Renal cortical epithelial cell (primary cell): ENCODE data around the gene MBLAC2. TPM values are rescaled to one million over a fixed set of nuclear protein-coding genes. Genes with fewer than 3 reads are reported as not detected.
A peak's percentile ranks its signal among the peaks of the same experiment; 100 is the strongest.

Experiments
- DNase-seq: peaks from one replicate; pipeline ENCODE4 v3.0.0-alpha.2; 2011; ENCODE audit warnings: low read depth
- total RNA-seq: library from RNA; depleted of rRNA; stranded (reverse); fragments of >200 nt; gene quantifications from 2 replicates; pipeline ENCODE4 v1.2.3, GENCODE V29; 2014

MBLAC2 gene
- total RNA-seq, 1 donor from 2014 or later, result 5.6 TPM

- no peak for DNase-seq
Measured at GRCh38 chr5:90461288-90461687, 13.3 kb downstream of the MBLAC2 start.

DNA sequence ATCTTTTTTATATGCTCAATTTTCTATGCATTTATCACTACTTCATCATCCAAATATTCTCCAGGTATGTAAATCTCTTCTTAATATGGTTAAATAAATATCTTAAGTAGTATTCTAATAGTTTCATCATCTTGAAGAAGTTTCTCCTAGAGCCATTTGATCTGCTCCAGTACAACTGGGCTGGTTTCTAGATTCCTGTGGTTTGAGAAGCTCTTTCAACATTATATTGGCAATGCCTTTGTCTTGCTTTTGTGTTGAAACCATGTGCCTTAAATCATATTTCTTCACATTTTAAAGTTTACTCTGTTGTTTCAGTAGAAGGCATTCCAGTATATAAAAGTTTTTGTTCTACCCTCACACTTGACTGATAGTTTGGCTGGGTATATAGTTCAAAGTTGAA lies 27.6 kb downstream of the MBLAC2 start:
- DNase-seq, result peak; percentile 33

GRCh38 chr5:90440644-90441043 lies 33.9 kb downstream of the MBLAC2 start:
- no peak for DNase-seq

DNA sequence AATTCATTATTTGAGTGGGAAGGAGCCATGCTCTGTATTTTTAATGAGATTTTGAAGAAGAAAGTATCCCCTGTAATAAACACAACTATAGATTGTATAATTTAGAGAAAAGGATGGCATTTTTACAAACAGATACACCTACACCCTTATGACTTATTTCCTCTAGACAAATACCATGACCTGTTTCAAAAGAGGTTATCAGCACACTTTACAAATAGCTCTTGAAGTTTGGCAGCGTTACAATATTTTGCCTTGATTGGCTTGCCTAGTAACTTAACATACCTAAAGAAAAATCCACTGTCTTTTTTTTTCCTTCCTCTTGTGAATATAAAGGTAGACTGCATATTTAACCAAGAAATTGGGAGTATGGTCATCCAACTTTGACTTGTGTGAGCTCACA lies 36.5 kb downstream of the MBLAC2 start:
- peak; percentile 7 for DNase-seq

- no peak for DNase-seq
Measured at GRCh38 chr5:90437663-90438062, 36.9 kb downstream of the MBLAC2 start.

- DNase-seq, result peak; percentile 34
Measured at GRCh38 chr5:90434116-90434714, 40.4 kb downstream of the MBLAC2 start.

DNA sequence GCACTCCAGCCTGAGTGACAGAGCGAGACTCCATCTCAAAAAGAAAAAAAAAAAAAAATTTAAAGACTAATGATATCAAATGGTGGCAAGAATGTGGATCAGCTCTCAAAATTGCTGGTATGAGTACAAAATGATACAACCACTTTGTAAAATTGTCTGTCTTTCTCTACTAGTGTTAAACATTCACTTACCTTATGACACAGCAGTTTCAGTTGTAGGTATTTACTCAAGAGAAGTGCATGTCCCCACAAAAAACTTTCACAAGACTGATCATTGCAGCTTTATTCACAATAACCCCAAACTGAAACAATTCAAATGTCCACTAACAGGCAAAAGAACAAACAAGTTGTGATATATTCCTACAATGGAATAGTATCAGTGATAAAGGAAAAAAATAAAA lies 50.3 kb downstream of the MBLAC2 start:
- DNase-seq, result peak; percentile 15

DNA sequence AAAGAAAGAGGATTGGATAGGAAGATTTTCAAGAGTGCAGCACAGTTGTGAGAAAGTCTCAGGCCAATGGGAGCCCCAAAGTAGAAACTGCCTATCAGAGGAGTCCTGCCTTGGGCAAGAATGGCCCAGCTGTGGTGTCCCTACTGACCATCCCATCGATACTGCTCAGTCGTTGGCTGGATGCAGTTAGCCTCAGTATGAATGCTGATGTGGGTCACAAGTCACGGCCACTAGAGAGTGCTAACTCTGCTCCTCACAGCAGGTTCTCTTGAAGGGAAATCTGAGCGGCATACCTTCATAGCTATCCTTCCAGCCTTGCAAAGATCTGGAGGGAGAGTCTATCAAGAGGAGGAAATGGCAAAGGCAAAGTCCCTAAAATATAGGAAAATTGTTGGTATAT lies 53.4 kb downstream of the MBLAC2 start:
- DNase-seq, result peak; percentile 21

GRCh38 chr5:90418214-90418613 lies 56.4 kb downstream of the MBLAC2 start:
- DNase-seq, result no peak

GRCh38 chr5:90410178-90410762 lies 64.3 kb downstream of the MBLAC2 start:
- peak; percentile 21 for DNase-seq

GRCh38 chr5:90409318-90410177 lies 65.0 kb downstream of the MBLAC2 start, which contains the start of gene CETN3:
Gene CETN3, minus strand, starts transcription at chr5:90409756. Its CDS starts 95 bp downstream, at chr5:90409661.
- peak; percentile 90 for DNase-seq

DNA sequence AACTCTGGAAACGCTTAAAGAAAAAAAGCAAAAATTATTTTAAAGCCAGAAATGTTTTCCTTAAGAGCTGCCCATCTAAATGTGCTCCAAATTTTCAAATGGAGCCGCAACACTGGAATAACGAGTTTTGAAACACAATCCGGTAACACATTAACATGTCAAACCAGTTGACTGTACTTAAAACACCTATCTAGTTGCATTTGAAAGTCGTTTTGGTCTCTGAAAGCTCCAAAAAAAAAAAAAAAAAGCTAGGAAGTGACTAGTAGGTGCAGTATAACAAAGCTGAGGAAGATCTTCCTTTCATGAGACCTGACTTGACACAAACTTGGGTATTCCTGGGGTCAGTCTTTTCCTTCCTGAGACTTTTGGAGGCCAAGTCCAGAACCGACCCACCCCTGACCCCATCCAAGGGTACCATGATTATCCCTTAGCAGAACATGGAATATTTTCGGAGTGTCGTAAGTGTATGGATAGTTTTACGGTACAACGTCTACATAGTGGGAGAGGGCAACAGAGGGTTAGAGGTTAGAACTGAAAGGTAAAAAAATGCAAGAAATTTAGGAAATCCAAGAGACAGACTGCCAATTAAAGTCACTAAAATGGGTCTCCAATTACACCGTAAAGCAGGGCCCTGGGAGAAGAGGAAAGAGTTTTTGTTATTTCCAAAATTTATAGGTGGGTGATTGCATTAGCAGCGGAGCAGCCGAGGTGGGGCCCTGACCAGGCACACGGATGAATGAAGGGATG lies 65.8 kb downstream of the MBLAC2 start:
- DNase-seq, result peak; percentile 47

Other genes starting within 250 kb of the MBLAC2 start
- gene CETN3, start 65.0 kb downstream of the MBLAC2 start, total RNA-seq, result 17.7 and 25.2 TPM in 2 replicates
- 2.7 and 10.8 TPM in 2 replicates for gene POLR3G, start 93 bp upstream of the MBLAC2 start, total RNA-seq
- gene LYSMD3, start 54.8 kb upstream of the MBLAC2 start, total RNA-seq, result 24.5 and 28.3 TPM in 2 replicates
- 0.35 and 0.55 TPM in 2 replicates for gene ADGRV1, start 84.0 kb upstream of the MBLAC2 start, total RNA-seq